ENCODE data around the gene CRYBB2. TPM values are rescaled to one million over a fixed set of nuclear protein-coding genes. Genes with fewer than 3 reads are reported as not detected.
"Not testable (repeated sequence)": the region's sequence is repeated elsewhere in the genome, so short reads cannot be mapped to it uniquely, and the experiment has no call there.

CRYBB2 gene
- polyA plus RNA-seq, 3 donors, result not detected

- TF ChIP-seq CTCF (IDR thresholded peaks at IDR 0.05), result no peak
- Histone ChIP-seq H3K9me3 (replicated peaks in 1 of 2; ENCODE audit: control insufficient read depth in 1 of 2, insufficient read depth in 1 of 2, low read length in 2 of 2) (no peaks in the 10 kb centered on the region), H3K9ac (ENCODE audit: insufficient read depth, low read length, poor library complexity, severe bottlenecking) (no peak overlapping the region), H2AFZ (ENCODE audit: insufficient read depth, low read depth, low read length, poor library complexity, severe bottlenecking) (no peak overlapping the region), H3K4me3 (replicated peaks in 1 of 3; ENCODE audit: low read depth in 2 of 3, low read length in 3 of 3) (no peak overlapping the region), H3K4me2 (replicated peaks; ENCODE audit: extremely low read depth, low read length, poor library complexity, severe bottlenecking) (no peak overlapping the region), H3K27ac (ENCODE audit: low read depth in 1 of 2, low read length in 2 of 2) (no peak overlapping the region), H3K36me3 (replicated peaks in 1 of 2; ENCODE audit: control insufficient read depth in 1 of 2, insufficient read depth in 2 of 2, low read length in 2 of 2) (no peaks in the 10 kb centered on the region), H4K20me1 (ENCODE audit: insufficient read depth, low read length) (no peaks in the 10 kb centered on the region), H3K4me1 (ENCODE audit: control insufficient read depth in 1 of 2, insufficient read depth in 2 of 2, low read length in 2 of 2) (no peaks in the 10 kb centered on the region), H3K27me3 (ENCODE audit: control insufficient read depth in 2 of 2, insufficient read depth in 2 of 2, low read length in 2 of 2) (peaks cover 0 to 9% of the 10 kb centered on the region in 2 donors), H3K79me2 (ENCODE audit: insufficient read depth, low read length) (no peaks in the 10 kb centered on the region)
- no peak overlapping the region for H3K4me3 Mint-ChIP-seq
- H3K27me3 Mint-ChIP-seq (ENCODE audit: low read depth in 3 of 3), result peaks cover 11 to 25% (median 24%) of the 10 kb centered on the region in 3 donors
- WGBS (ENCODE audit: insufficient coverage), result 90% methylated on average over 4 of the region's 5 CpGs
- peaks cover 2% of the 10 kb centered on the region for H3K4me1 Mint-ChIP-seq
- intact Hi-C loops (cut with micrococcal nuclease), result no loop called here
- no peak for DNase-seq
- no peaks in the 10 kb centered on the region for H3K36me3 Mint-ChIP-seq
- peaks cover 0 to 2% (median 0%) of the 10 kb centered on the region in 7 donors for H3K9me3 Mint-ChIP-seq
- H3K27ac Mint-ChIP-seq, result no peak overlapping the region
These were observed 12.9 kb downstream of the CRYBB2 start for GRCh38 chr22:25232301-25232700.

GRCh38 chr22:25233706-25234105, 14.3 kb downstream of the CRYBB2 start:
- H3K4me2 ChIP-seq (replicated peaks; ENCODE audit: extremely low read depth, low read length, poor library complexity, severe bottlenecking); H3K9ac ChIP-seq (ENCODE audit: insufficient read depth, low read length, poor library complexity, severe bottlenecking); H3K4me1 ChIP-seq (ENCODE audit: control insufficient read depth in 1 of 2, insufficient read depth in 2 of 2, low read length in 2 of 2); H3K27me3 ChIP-seq (ENCODE audit: control insufficient read depth in 2 of 2, insufficient read depth in 2 of 2, low read length in 2 of 2); H3K79me2 ChIP-seq (ENCODE audit: insufficient read depth, low read length); H3K4me1 Mint-ChIP-seq; H3K4me3 Mint-ChIP-seq; H3K27ac Mint-ChIP-seq; H3K9me3 ChIP-seq (replicated peaks in 1 of 2; ENCODE audit: control insufficient read depth in 1 of 2, insufficient read depth in 1 of 2, low read length in 2 of 2); H3K27ac ChIP-seq (ENCODE audit: low read depth in 1 of 2, low read length in 2 of 2); intact Hi-C loops (cut with micrococcal nuclease); H3K4me3 ChIP-seq (replicated peaks in 1 of 3; ENCODE audit: low read depth in 2 of 3, low read length in 3 of 3); H3K9me3 Mint-ChIP-seq; H3K36me3 ChIP-seq (replicated peaks in 1 of 2; ENCODE audit: control insufficient read depth in 1 of 2, insufficient read depth in 2 of 2, low read length in 2 of 2); H4K20me1 ChIP-seq (ENCODE audit: insufficient read depth, low read length); H2AFZ ChIP-seq (ENCODE audit: insufficient read depth, low read depth, low read length, poor library complexity, severe bottlenecking); DNase-seq; H3K36me3 Mint-ChIP-seq: not testable (repeated sequence)
- H3K27me3 Mint-ChIP-seq (ENCODE audit: low read depth in 3 of 3), result peaks cover 11 to 27% (median 25%) of the 10 kb centered on the region in 3 donors
